HepG2 (cell line): Measurements from ENCODE around the gene NACC2. TPM values are rescaled to one million over a fixed set of nuclear protein-coding genes. Genes with fewer than 3 reads are reported as not detected.

Source experiments
- ATAC-seq: fragments of 200-7000 bp; cut with Tn5 transposase; 3 replicates; pipeline ENCODE4 v1.9.1; 2020; ENCODE audit warnings: mild to moderate bottlenecking, moderate library complexity
- BruUV-seq: library from RNA; stranded (reverse); fragments of 400-500 nt; replicated peaks from 2 replicates; lab custom pipeline; 2021; lab: Mats Ljungman, UMichigan
- CTCF ChIA-PET: fragments of 300-600 bp; formaldehyde crosslinking; extraction: SDS; loops from one replicate; lab custom pipeline; 2021; ENCODE audit warnings: low total read pairs, inconsistent platforms, low intra/inter-chr PET ratio; lab: Yijun Ruan, JAX
- POLR2A ChIA-PET: fragments of 350-600 bp; sonication (Branson Sonifier 250); formaldehyde crosslinking; loops from one replicate; lab custom pipeline; 2020; ENCODE audit warnings: antibody characterized with exemption, inconsistent platforms; lab: Yijun Ruan, JAX
- DNase-seq: peaks from one replicate; pipeline ENCODE4 v3.0.0-alpha.2; 2015; ENCODE audit warnings: low spot score
- FAIRE-seq: peaks from 3 replicates; lab custom pipeline; 2011; peaks lifted over from hg19 to GRCh38; lab: Jason Lieb, UNC
- H2AFZ ChIP-seq: one replicate; pipeline ENCODE4 v1.6.1; 2011; ENCODE audit warnings: low read length, inconsistent platforms
- H3K27ac ChIP-seq: fragments of 300-600 bp; 3 replicates; pipeline ENCODE4 v1.8.0; 2011; ENCODE audit warnings: mixed run types, mild to moderate bottlenecking, mixed read lengths, low read length, inconsistent platforms; ENCODE audit not compliant: insufficient read depth; ENCODE audit errors: extremely low read length
- H3K27me3 ChIP-seq, 2 experiments: fragments of 200-600 bp in 1 of 2; 2 replicates in 1 of 2; 3 replicates in 1 of 2; pipeline versions ENCODE4 v1.6.0 to v1.8.0; 2011; ENCODE audit warnings: low read length in 2 of 2, mild to moderate bottlenecking in 2 of 2, moderate library complexity in 2 of 2, inconsistent platforms in 1 of 2; ENCODE audit not compliant: insufficient read depth in 2 of 2, control insufficient read depth in 1 of 2
- H3K36me3 ChIP-seq, 2 experiments: fragments of 200-600 bp in 1 of 2; replicated peaks in 1 of 2; 2 replicates in 1 of 2; 3 replicates in 1 of 2; pipeline versions ENCODE4 v1.5.1 to v1.8.0; 2011; ENCODE audit warnings: low read length in 2 of 2, inconsistent platforms in 1 of 2; ENCODE audit not compliant: insufficient read depth in 2 of 2, control insufficient read depth in 1 of 2
- H3K4me1 ChIP-seq: 2 replicates; pipeline ENCODE4 v1.5.1; 2012; ENCODE audit warnings: low read length, inconsistent platforms; ENCODE audit not compliant: insufficient read depth
- H3K4me2 ChIP-seq: 2 replicates; pipeline ENCODE4 v1.6.0; 2011; ENCODE audit warnings: low read depth, low read length, inconsistent platforms
- H3K4me3 ChIP-seq, 3 experiments: fragments of 200-600 bp in 1 of 3; sonication (generic), shearing (Covaris generic) in 1 of 3; replicated peaks in 1 of 3; 2 replicates each; pipeline ENCODE4 v1.5.1; 2011 to 2016; ENCODE audit warnings: low read length in 3 of 3, inconsistent platforms in 2 of 3, low read depth in 2 of 3, mild to moderate bottlenecking in 2 of 3, control low read depth in 1 of 3, mixed read lengths in 1 of 3; ENCODE audit not compliant: insufficient read depth in 1 of 3
- H3K79me2 ChIP-seq: one replicate; pipeline ENCODE4 v1.6.1; 2011; ENCODE audit warnings: low read length, inconsistent platforms; ENCODE audit not compliant: insufficient read depth
- H3K9ac ChIP-seq: 2 replicates; pipeline ENCODE4 v1.6.0; 2011; ENCODE audit warnings: mild to moderate bottlenecking, low read depth, low read length, inconsistent platforms; ENCODE audit not compliant: insufficient read depth
- H3K9me3 ChIP-seq: 2 replicates; pipeline ENCODE4 v1.5.1; 2012; ENCODE audit warnings: mild to moderate bottlenecking, low read length
- H4K20me1 ChIP-seq: 2 replicates; pipeline ENCODE4 v1.6.0; 2011; ENCODE audit warnings: inconsistent platforms, mild to moderate bottlenecking, low read length, moderate library complexity; ENCODE audit not compliant: insufficient read depth
- BRD4 ChIP-seq: sonication (generic); formaldehyde crosslinking; IDR thresholded peaks from 2 replicates; pipeline ENCODE4 v1.4.0; 2020; ENCODE audit warnings: missing genetic modification reagents
- KIAA2018 ChIP-seq: sonication (generic); formaldehyde crosslinking; IDR thresholded peaks from 2 replicates; pipeline ENCODE4 v1.5.0; 2020; ENCODE audit warnings: mild to moderate bottlenecking, missing genetic modification reagents, borderline replicate concordance
- NCOA1 ChIP-seq: sonication (generic); formaldehyde crosslinking; IDR thresholded peaks from 2 replicates; pipeline ENCODE4 v1.9.0; 2021; ENCODE audit warnings: missing genetic modification reagents
- PHF20 ChIP-seq: sonication (generic); formaldehyde crosslinking; IDR thresholded peaks from 2 replicates; pipeline ENCODE4 v1.5.0; 2020; ENCODE audit warnings: mild to moderate bottlenecking, missing genetic modification reagents
- RFX3 ChIP-seq: IDR thresholded peaks from 2 replicates; pipeline ENCODE4 v1.6.1; 2016; ENCODE audit warnings: missing biosample characterization, missing genetic modification reagents
- ZSCAN9 ChIP-seq: IDR thresholded peaks from 2 replicates; pipeline ENCODE4 v1.6.1; 2016; ENCODE audit warnings: borderline replicate concordance
- ZXDC ChIP-seq: sonication (generic); formaldehyde crosslinking; IDR thresholded peaks from 2 replicates; pipeline ENCODE4 v1.5.0; 2020; ENCODE audit warnings: mild to moderate bottlenecking, missing genetic modification reagents
- WGBS: methylation state at CpG from one replicate; pipeline ENCODE4 v1.1.6; 2017; ENCODE audit warnings: low lambda C conversion rate; 5-methylcytosine and 5-hydroxymethylcytosine counted together
- in situ Hi-C: cut with HindIII; loops from 2 replicates; pipeline ENCODE4 v1.10.0; 2017; ENCODE audit warnings: low pct_unique_long_range_greater_than_20kb; ENCODE audit not compliant: extremely low pct_ligation_motif_present
- intact Hi-C: fragments of 100-400 bp; cut with micrococcal nuclease; formaldehyde crosslinking; loops from one replicate; pipeline ENCODE4 v1.10.0; 2022; ENCODE audit not compliant: unreplicated experiment
- polyA plus RNA-seq, 8 experiments: library from polyadenylated mRNA; depleted of rRNA in 3 of 8; stranded (reverse) in 7 of 8; unstranded in 1 of 8; fragments of >200 nt; fragmentation: Illumina TruSeq in 4 of 8; extraction: Trizol in 4 of 8; gene quantifications; 2 replicates each; pipeline versions ENCODE4 v1.2.1 to v1.2.3, GENCODE V29; 2011 to 2016; ENCODE audit warnings: low read depth in 4 of 8, missing spikeins in 1 of 8, mixed read lengths in 1 of 8; ENCODE audit not compliant: insufficient read depth in 1 of 8
- total RNA-seq, 5 experiments: library from RNA; depleted of rRNA; stranded (reverse); fragments of >200 nt; fragmentation: Illumina TruSeq; extraction: Trizol; gene quantifications; 2 replicates each; pipeline ENCODE4 v1.2.3, GENCODE V29; 2016; ENCODE audit warnings: low read depth in 1 of 5

NACC2 gene
- total and polyA plus RNA-seq, 2 of the 13 experiments (the other 11 are each of a cell fraction or from before 2014, with no cell fraction given): 5.9 to 12.3 TPM

GRCh38 chr9:136136127-136136925 is 41.2 kb upstream of the NACC2 start:
- CTCF ChIA-PET: no interaction called here

More at GRCh38 chr9:136136127-136136925, 41.2 kb upstream of the NACC2 start:
- Histone ChIP-seq H3K4me1 (peaks cover 7% of the 10 kb centered on the region), H3K9me3 (no peaks in the 10 kb centered on the region)
- BruUV-seq: no TSS peak
- 50% methylated on average over 21 of the region's 33 CpGs for WGBS
- TF ChIP-seq ZXDC (no peak), KIAA2018 (CRISPR knock-in tag) (no peak), ZSCAN9 (no peak), PHF20 (no peak), NCOA1 (CRISPR knock-in tag) (no peak), RFX3 (CRISPR knock-in tag) (no peak), BRD4 (CRISPR knock-in tag) (no peak)
- TF ChIP-seq, all 625 proteins: peak for 0
- no peak overlapping the region for H2AFZ ChIP-seq
- in situ Hi-C loops: no loop called here
- FAIRE-seq (no peak), DNase-seq (no peak), ATAC-seq (no peak)
- no peaks in the 10 kb centered on the region for H3K79me2 ChIP-seq
- H3K27ac ChIP-seq: no peak overlapping the region
- intact Hi-C loops: no loop called here
- H3K4me3 ChIP-seq: no peak overlapping the region
- no peak overlapping the region for H3K9ac ChIP-seq
- H3K27me3 ChIP-seq: peaks cover 13 to 55% of the 10 kb centered on the region in 2 experiments
- POLR2A ChIA-PET: no interaction called here
- no peaks in the 10 kb centered on the region for H4K20me1 ChIP-seq
- no peak overlapping the region for H3K4me2 ChIP-seq
- H3K36me3 ChIP-seq: no peaks in the 10 kb centered on the region
